ENCODE measurements around the gene WDR77. TPM values are rescaled to one million over a fixed set of nuclear protein-coding genes. Genes with fewer than 3 reads are reported as not detected.

WDR77 gene
- total RNA-seq, 1 donor, result 29.7 TPM

GRCh38 chr1:111412839-111413238 is 36.2 kb downstream of the WDR77 start:
- TF ChIP-seq CTCF (IDR thresholded peaks at IDR 0.05; ENCODE audit: extremely low read depth, low read depth, low read length), result no peak

GRCh38 chr1:111407301-111407700 is 41.8 kb downstream of the WDR77 start:
- Histone ChIP-seq H3K27me3 (ENCODE audit: insufficient read depth, low read length) (peaks cover 4% of the 10 kb centered on the region), H2AFZ (ENCODE audit: low read length) (no peak overlapping the region), H3K4me3 (ENCODE audit: insufficient read depth, low read length) (no peak overlapping the region), H3K79me2 (ENCODE audit: insufficient read depth, low read length) (no peaks in the 10 kb centered on the region), H3K9me3 (ENCODE audit: low read depth, low read length) (no peaks in the 10 kb centered on the region), H3K4me2 (ENCODE audit: insufficient read depth, low read length) (no peak overlapping the region), H3K4me1 (ENCODE audit: insufficient read depth, low read length) (no peaks in the 10 kb centered on the region), H4K20me1 (ENCODE audit: insufficient read depth, low read length) (no peaks in the 10 kb centered on the region), H3K27ac (ENCODE audit: low read depth, low read length) (no peak overlapping the region), H3K36me3 (ENCODE audit: insufficient read depth, low read length) (no peaks in the 10 kb centered on the region)
- no peak for DNase-seq (ENCODE audit: insufficient read length, low spot score, missing footprints)
- no peak for TF ChIP-seq CTCF (IDR thresholded peaks at IDR 0.05; ENCODE audit: extremely low read depth, low read depth, low read length)

More at GRCh38 chr1:111412839-111413238, 36.2 kb downstream of the WDR77 start:
- H3K4me1 ChIP-seq (ENCODE audit: insufficient read depth, low read length), result no peaks in the 10 kb centered on the region
- H4K20me1 ChIP-seq (ENCODE audit: insufficient read depth, low read length), result no peaks in the 10 kb centered on the region
- no peak overlapping the region for H3K4me3 ChIP-seq (ENCODE audit: insufficient read depth, low read length)
- no peaks in the 10 kb centered on the region for H3K79me2 ChIP-seq (ENCODE audit: insufficient read depth, low read length)
- H3K4me2 ChIP-seq (ENCODE audit: insufficient read depth, low read length), result no peak overlapping the region
- H2AFZ ChIP-seq (ENCODE audit: low read length), result no peak overlapping the region
- no peak overlapping the region for H3K27ac ChIP-seq (ENCODE audit: low read depth, low read length)
- H3K36me3 ChIP-seq (ENCODE audit: insufficient read depth, low read length), result no peaks in the 10 kb centered on the region
- no peaks in the 10 kb centered on the region for H3K27me3 ChIP-seq (ENCODE audit: insufficient read depth, low read length)
- no peak for DNase-seq (ENCODE audit: insufficient read length, low spot score, missing footprints)
- no peaks in the 10 kb centered on the region for H3K9me3 ChIP-seq (ENCODE audit: low read depth, low read length)

DNA sequence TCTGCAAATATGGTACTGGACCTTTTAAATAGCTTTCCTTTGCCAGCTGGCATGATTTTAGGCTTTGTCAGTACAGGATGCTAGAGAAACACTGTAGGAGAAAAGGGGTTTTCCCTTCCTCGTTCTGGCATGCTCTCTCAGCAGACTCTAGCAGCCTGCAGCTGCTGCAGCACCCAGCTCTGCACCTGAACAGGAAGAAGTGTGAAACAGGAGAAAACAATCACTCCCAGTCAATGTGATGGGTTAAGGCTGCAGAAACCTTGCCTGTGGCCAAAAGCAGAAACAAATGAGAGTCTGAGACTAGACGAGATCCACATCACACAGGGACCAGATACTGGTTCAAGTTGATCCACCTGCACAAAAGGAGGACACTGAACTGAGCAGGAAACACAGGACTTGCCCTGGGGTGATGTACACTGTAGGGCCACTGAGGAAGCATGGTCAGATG is 42.7 kb downstream of the WDR77 start:
- Histone ChIP-seq H3K4me2 (ENCODE audit: insufficient read depth, low read length) (no peak overlapping the region), H3K36me3 (ENCODE audit: insufficient read depth, low read length) (no peaks in the 10 kb centered on the region), H3K9me3 (ENCODE audit: low read depth, low read length) (no peaks in the 10 kb centered on the region), H3K4me1 (ENCODE audit: insufficient read depth, low read length) (no peaks in the 10 kb centered on the region), H3K27me3 (ENCODE audit: insufficient read depth, low read length) (peaks cover 9% of the 10 kb centered on the region), H2AFZ (ENCODE audit: low read length) (no peak overlapping the region), H3K27ac (ENCODE audit: low read depth, low read length) (no peak overlapping the region), H3K79me2 (ENCODE audit: insufficient read depth, low read length) (no peaks in the 10 kb centered on the region), H4K20me1 (ENCODE audit: insufficient read depth, low read length) (no peaks in the 10 kb centered on the region), H3K4me3 (ENCODE audit: insufficient read depth, low read length) (no peak overlapping the region)
- no peak for DNase-seq (ENCODE audit: insufficient read length, low spot score, missing footprints)
- no peak for TF ChIP-seq CTCF (IDR thresholded peaks at IDR 0.05; ENCODE audit: extremely low read depth, low read depth, low read length)

DNA sequence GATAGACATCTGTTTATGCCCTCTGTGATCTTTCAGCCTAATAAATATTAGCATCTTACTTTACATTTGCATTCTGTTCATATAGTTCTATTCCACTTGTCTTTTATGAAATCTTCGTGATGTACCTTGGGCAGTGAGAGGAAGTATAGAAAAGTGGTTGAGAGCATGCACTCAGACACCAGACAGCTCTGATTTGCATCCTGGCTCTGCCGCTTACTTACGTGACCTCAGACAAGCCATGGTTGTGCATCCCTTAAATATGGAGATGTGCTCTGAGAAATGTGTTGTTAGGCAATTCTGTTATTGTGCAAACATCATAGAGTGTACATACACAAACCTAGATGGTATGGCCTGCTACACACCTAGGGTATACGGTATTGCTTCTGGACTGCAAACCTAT is 44.5 kb downstream of the WDR77 start:
- no peaks in the 10 kb centered on the region for H3K36me3 ChIP-seq (ENCODE audit: insufficient read depth, low read length)
- no peak overlapping the region for H2AFZ ChIP-seq (ENCODE audit: low read length)
- H3K27ac ChIP-seq (ENCODE audit: low read depth, low read length), result no peak overlapping the region
- no peaks in the 10 kb centered on the region for H3K4me1 ChIP-seq (ENCODE audit: insufficient read depth, low read length)
- H3K4me3 ChIP-seq (ENCODE audit: insufficient read depth, low read length), result no peak overlapping the region
- no peak for DNase-seq (ENCODE audit: insufficient read length, low spot score, missing footprints)
- no peak for TF ChIP-seq CTCF (IDR thresholded peaks at IDR 0.05; ENCODE audit: extremely low read depth, low read depth, low read length)
- H3K9me3 ChIP-seq (ENCODE audit: low read depth, low read length), result no peaks in the 10 kb centered on the region
- H4K20me1 ChIP-seq (ENCODE audit: insufficient read depth, low read length), result no peaks in the 10 kb centered on the region
- no peaks in the 10 kb centered on the region for H3K79me2 ChIP-seq (ENCODE audit: insufficient read depth, low read length)
- no peak overlapping the region for H3K4me2 ChIP-seq (ENCODE audit: insufficient read depth, low read length)
- peaks cover 16% of the 10 kb centered on the region for H3K27me3 ChIP-seq (ENCODE audit: insufficient read depth, low read length)
